GM19239 (cell line): ENCODE results near the gene MMP2.

ENCODE experiments used
- DNase-seq: peaks from one replicate; pipeline ENCODE4 v3.0.0; 2011; ENCODE audit warnings: low spot score; ENCODE audit not compliant: insufficient read length
- FAIRE-seq: peaks from 2 replicates; lab custom pipeline; 2011; peaks lifted over from hg19 to GRCh38; lab: Jason Lieb, UNC

Gene MMP2

GRCh38 chr16:55478827-55479429, at the start of gene MMP2:
Gene MMP2, plus strand, starts transcription at chr16:55479198. Its CDS starts 282 bp downstream, at chr16:55479480.
- FAIRE-seq (no peak), DNase-seq (no peak)

GRCh38 chr16:55433030-55433429, 46.0 kb upstream of the MMP2 start:
- DNase-seq (no peak), FAIRE-seq (no peak)

- FAIRE-seq (no peak), DNase-seq (no peak)
Measured at GRCh38 chr16:55433535-55433934, 45.5 kb upstream of the MMP2 start.

GRCh38 chr16:55434000-55434399, 45.0 kb upstream of the MMP2 start:
- no peak for DNase-seq
- FAIRE-seq, result no peak

- FAIRE-seq, result no peak
- DNase-seq, result no peak
Measured at GRCh38 chr16:55435387-55435786, 43.6 kb upstream of the MMP2 start.

- DNase-seq (no peak), FAIRE-seq (no peak)
Measured at GRCh38 chr16:55436587-55436986, 42.4 kb upstream of the MMP2 start.

GRCh38 chr16:55437625-55438024, 41.4 kb upstream of the MMP2 start:
- FAIRE-seq (no peak), DNase-seq (no peak)

- FAIRE-seq (no peak), DNase-seq (no peak)
Measured at GRCh38 chr16:55438281-55438680, 40.7 kb upstream of the MMP2 start.

- FAIRE-seq (no peak), DNase-seq (no peak)
Measured at GRCh38 chr16:55439101-55439690, 39.8 kb upstream of the MMP2 start.

- DNase-seq (no peak), FAIRE-seq (no peak)
Measured at GRCh38 chr16:55443434-55444346, 35.3 kb upstream of the MMP2 start.

GRCh38 chr16:55444754-55445485, 34.1 kb upstream of the MMP2 start:
- FAIRE-seq (no peak), DNase-seq (no peak)

- DNase-seq (no peak), FAIRE-seq (no peak)
Measured at GRCh38 chr16:55447231-55447630, 31.8 kb upstream of the MMP2 start.

- DNase-seq, result no peak
- no peak for FAIRE-seq
Measured at GRCh38 chr16:55452996-55453395, 26.0 kb upstream of the MMP2 start.

- DNase-seq (no peak), FAIRE-seq (no peak)
Measured at GRCh38 chr16:55453909-55454308, 25.1 kb upstream of the MMP2 start.

GRCh38 chr16:55454861-55455260, 24.1 kb upstream of the MMP2 start:
- FAIRE-seq (no peak), DNase-seq (no peak)

- DNase-seq (no peak), FAIRE-seq (no peak)
Measured at GRCh38 chr16:55462241-55462640, 16.8 kb upstream of the MMP2 start.

- DNase-seq (no peak), FAIRE-seq (no peak)
Measured at GRCh38 chr16:55464375-55464774, 14.6 kb upstream of the MMP2 start.

GRCh38 chr16:55465077-55465896, 13.7 kb upstream of the MMP2 start:
- FAIRE-seq, result peak; percentile 92
- DNase-seq, result peak; percentile 80

GRCh38 chr16:55466209-55466608, 12.8 kb upstream of the MMP2 start:
- DNase-seq (no peak), FAIRE-seq (no peak)

- no peak for FAIRE-seq
- no peak for DNase-seq
Measured at GRCh38 chr16:55467898-55468297, 11.1 kb upstream of the MMP2 start.
